Stimulated activated CD8-positive, alpha-beta memory T cell treated with anti-CD3 and anti-CD28 coated beads, Interleukin-12 subunit alpha, Interleukin-12 subunit beta, amount 100 ng/mL, for 24 hours (primary cell): Measurements from ENCODE around the gene XG.

ENCODE experiments used
- DNase-seq: peaks from one replicate; pipeline ENCODE4 v3.0.0-alpha.2; 2020; ENCODE audit errors: extremely low read depth

Gene XG

GRCh38 chrX:2819345-2820135, 67.7 kb downstream of the XG start:
- DNase-seq, result no peak

DNA sequence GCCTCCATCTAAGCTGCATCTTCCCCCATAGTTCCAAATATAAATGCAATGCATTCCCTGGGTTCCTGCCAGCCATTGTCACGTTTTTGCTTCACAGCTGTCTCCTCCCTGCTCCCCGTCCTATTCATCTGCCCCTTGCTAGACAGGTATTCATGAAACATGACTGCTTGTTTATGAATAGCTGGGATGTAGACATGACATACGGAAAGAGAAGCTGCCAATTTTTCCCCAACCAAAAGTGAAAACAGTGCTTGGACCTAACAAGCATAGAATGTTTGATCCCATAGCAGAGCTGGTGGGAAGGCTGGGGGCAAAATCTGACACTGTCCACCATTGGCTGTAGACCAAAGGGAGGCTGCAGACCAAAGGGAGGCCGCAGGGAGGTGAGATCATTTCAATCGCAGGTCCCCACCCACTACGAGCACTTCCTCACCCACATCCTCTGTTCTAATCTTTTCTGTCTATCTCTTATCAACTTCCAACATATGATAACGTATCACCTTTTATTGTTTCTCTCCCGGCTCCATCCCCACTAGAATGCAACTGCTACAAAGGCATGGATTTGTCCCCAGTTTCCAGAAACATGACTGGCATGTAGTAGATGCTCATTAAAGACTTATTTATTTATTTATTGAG, 68.4 kb downstream of the XG start:
- DNase-seq, result no peak

- DNase-seq, result no peak
Measured at GRCh38 chrX:2823795-2824386, 72.1 kb downstream of the XG start.

DNA sequence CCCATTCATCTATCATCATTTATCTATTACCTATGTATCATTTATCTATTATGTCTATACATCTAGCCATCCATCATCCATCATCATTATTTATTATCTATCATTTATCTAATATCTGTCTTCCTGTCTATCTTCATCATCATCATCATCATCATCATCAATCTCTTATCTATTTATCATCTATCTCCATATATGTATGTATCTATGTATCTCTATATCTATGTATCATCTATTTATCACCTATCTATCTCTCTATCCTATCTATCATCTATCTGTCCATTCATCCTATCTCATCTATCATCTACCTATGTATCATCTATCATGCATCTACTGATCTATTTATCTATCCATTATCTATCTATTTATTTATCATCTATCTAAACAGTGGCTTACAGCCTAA, 73.0 kb downstream of the XG start:
- DNase-seq, result no peak

DNA sequence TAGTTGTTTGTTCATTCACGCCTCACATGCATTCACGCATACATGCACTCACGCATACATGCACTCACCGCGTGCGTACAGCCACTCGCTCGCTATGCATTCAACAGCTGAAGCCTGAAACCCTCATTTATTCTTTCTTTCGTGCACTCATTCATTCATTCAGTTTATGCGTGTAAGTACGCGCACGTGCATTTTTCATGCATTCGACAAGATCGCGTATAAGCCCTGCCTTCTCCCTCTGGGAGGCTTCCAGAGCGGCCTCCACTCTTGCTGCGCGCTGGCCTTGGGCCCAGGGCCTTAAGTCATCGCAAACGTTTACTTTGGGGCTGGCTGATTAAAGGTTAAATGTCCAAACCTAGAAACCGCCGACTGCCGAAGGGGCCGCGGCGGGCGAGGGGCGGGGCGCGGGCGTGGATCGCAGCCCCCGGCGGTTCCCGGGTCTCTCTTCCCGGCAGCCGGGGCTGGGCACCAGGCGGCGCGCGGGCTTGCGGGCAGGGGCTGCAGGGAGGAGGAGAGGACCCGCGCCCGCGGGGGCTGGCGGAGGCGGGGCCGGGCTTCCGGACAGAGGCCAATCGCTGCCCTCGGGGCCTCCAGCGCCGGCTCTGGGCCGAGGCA, 76.6 kb downstream of the XG start, which contains the start of gene GYG2:
Gene GYG2, plus strand, starts transcription at position 587 of the 615 bp plus-strand sequence. CDS start 1,259 bp downstream, outside the sequence.
- no peak for DNase-seq

DNA sequence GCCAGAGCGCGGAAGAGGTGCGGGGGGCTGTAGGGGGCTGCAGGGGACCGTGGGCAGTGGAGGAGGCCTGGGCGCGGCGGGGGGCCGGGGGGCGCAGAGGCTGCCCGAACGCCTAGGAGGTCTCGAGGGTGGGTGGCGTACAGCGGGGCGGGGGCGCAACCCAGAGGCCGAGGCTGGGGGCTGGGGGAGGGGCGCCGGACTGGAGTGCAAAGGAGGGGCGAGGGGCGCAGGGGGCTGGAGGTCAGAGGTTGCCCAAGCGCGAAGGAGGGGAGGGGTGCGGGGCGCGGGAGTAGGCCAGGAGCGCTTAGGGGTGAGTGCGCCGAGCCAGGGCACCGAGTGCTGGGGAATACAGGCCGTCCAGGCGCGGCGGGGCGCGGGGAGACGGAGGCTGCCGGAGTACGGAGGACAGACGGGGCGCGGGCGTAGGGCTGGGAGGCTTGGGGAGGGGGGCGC, 77.1 kb downstream of the XG start:
- DNase-seq, result no peak

GRCh38 chrX:2829469-2830246, 77.8 kb downstream of the XG start:
- DNase-seq, result no peak

DNA sequence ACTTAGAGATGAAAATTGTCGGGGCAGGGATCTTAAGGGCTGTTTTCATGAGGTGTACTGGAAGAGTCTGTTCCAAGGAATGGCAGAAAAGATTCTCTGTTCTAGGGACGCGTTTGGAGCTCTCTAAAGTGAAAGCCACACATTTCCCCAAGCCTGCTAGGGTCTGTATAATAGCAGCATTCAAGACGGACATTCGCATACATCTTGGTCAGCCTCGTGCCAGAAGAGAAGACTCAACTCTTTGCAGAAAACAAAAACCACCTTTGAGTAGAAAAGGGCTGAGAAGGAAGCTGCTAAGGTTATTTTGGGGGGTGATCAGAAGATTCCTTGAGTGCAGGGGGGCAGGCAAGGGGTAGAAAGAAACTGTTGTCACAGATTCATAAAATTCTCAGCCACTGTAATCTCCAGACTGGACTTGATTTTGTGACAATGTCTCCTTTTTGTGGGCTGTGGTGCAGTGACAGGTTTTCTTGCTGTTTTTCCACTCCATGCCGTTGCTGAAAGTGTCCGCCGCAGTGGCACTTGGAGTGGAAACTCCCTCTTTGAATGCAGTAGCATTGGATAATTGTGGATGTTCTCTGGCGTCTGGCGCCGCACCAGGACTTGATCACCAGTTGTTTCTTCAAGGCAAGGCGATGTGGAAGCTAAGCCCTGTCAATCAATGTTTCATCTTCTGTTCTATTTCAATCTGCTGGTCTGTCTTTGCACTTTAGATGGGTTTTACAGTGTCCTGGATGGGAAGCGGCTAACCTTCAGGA, 79.8 kb downstream of the XG start:
- no peak for DNase-seq

DNA sequence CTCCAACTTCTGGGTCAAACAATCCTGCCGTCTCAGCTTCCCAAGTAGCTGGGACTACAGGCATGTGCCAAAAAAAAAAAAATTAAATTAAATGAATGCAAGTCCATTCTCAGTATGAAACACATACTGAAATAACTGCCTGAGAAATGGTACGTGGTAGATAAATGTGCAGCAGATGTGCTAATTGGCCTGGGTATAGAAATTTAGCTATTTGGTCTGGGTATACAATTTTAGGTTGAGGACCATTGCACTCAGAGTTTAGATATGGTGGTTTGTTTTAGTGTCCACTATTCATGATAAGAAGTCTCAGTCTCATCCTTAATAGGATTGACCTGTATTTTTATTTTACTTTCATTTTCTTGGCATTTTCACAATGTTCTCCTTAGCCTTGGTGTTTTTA, 86.1 kb downstream of the XG start:
- DNase-seq, result no peak

- DNase-seq, result no peak
Measured at GRCh38 chrX:2840961-2841360, 89.1 kb downstream of the XG start.

- no peak for DNase-seq
Measured at GRCh38 chrX:2841537-2841936, 89.7 kb downstream of the XG start.

DNA sequence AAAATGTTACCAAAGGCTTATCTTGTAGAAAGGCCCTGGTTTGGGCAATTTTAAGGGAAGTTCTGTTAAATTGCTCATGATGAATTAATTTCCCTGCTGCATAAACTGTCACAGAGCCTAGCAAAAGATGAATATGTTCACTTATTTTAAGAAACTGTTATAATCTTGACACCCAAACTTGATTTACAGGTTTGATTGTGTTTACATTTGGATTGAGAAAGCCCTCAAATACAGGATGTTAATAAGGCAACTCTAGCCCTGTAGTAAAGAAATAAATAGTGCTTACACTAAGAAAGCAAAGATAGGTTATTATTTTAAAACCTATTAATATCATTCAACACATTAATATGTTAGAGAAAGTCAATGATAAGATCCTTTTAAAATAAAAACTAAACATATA, 95.2 kb downstream of the XG start:
- no peak for DNase-seq

GRCh38 chrX:2848871-2849301, 97.0 kb downstream of the XG start:
- no peak for DNase-seq

GRCh38 chrX:2854918-2855317, 103.1 kb downstream of the XG start:
- no peak for DNase-seq

DNA sequence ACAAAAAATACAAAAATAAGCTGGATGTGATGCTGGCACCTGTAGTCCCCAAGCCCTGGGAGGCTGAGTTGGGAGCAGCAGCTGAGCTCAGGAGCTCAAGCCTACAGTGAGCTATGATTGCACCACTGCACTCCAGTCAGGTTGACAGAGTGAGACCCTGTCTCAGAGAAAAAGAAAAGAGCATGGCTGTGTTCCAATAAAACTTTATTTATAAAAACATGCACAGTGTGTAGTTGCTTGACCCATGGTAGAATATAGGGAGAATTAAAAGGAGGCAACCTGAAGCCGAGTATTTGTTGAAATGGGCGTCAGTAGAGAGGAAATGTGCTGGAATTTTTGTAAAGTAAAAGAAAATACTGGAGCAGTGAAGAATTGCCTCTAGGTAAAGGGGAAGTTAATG, 103.9 kb downstream of the XG start:
- no peak for DNase-seq

DNA sequence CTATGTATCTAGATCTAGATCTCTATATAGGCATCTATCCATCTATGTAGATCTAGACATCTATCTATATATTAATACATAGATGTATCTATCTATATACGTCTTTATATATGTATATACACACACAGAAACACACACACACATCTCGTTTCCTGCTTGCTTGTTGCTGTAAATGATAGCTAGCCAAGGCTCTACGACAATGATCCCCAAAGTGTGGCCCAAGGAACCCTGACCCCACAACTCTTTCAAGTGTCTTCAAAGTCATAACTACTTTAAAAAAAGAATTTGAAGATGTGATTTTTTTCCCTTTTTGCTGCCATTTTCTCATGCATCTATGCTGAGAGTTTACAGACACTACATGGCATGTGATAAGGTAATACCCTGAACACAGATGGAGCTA, 105.7 kb downstream of the XG start:
- DNase-seq, result no peak

- no peak for DNase-seq
Measured at GRCh38 chrX:2859197-2859797, 107.5 kb downstream of the XG start.

- no peak for DNase-seq
Measured at GRCh38 chrX:2862404-2862803, 110.6 kb downstream of the XG start.

GRCh38 chrX:2863646-2864045, 111.8 kb downstream of the XG start:
- no peak for DNase-seq
